Omental fat pad (tissue), 4 donors: ENCODE data around the gene COL9A3. TPM values are rescaled to one million over a fixed set of nuclear protein-coding genes. Genes with fewer than 3 reads are reported as not detected.

Experiments
- ATAC-seq: fragments of 150-250 bp; one replicate; pipeline ENCODE4 v1.9.1; 2016; ENCODE audit warnings: mild to moderate bottlenecking, moderate library complexity; ENCODE audit not compliant: low FRiP score
- DNase-seq: peaks from one replicate; pipeline ENCODE4 v3.0.0-alpha.2; 2019; ENCODE audit warnings: low spot score
- CTCF ChIP-seq, 3 donors: fragments of 450-650 bp; IDR thresholded peaks; one replicate each; pipeline ENCODE4 v1.5.1; 2016 to 2017; ENCODE audit warnings: antibody characterized with exemption in 3 of 3, mild to moderate bottlenecking in 3 of 3, moderate library complexity in 2 of 3
- total RNA-seq, 4 donors: library from RNA; depleted of rRNA; stranded (reverse); fragments of >200 nt; gene quantifications; one replicate each; pipeline ENCODE4 v1.1.0, GENCODE V29; 2016

Gene COL9A3
- total RNA-seq, 4 donors from 2014 or later = 2.3 to 6.3 (median 3.6) TPM

- no peak for ATAC-seq
Measured at GRCh38 chr20:62802026-62802712, 14.7 kb upstream of the COL9A3 start.

GRCh38 chr20:62804021-62804626, 12.7 kb upstream of the COL9A3 start:
- DNase-seq (no peak), ATAC-seq (no peak)
- TF ChIP-seq CTCF (IDR thresholded peaks at IDR 0.05) = no peak

More at GRCh38 chr20:62802026-62802712, 14.7 kb upstream of the COL9A3 start:
- TF ChIP-seq CTCF (IDR thresholded peaks at IDR 0.05) = no peak
- DNase-seq = no peak

- peak; percentile 20 for ATAC-seq
- no peak for DNase-seq
- no peak for TF ChIP-seq CTCF (IDR thresholded peaks at IDR 0.05)
Measured at GRCh38 chr20:62804627-62805154, 12.2 kb upstream of the COL9A3 start, which contains the start of gene OGFR. Gene OGFR, plus strand, starts transcription at chr20:62804835. Its CDS starts 25 bp downstream, at chr20:62804860.

GRCh38 chr20:62805155-62805710, 11.6 kb upstream of the COL9A3 start:
- DNase-seq (no peak), ATAC-seq (peak; percentile 3)
- TF ChIP-seq CTCF (IDR thresholded peaks at IDR 0.05) = no peak

GRCh38 chr20:62805711-62806382, 11.0 kb upstream of the COL9A3 start:
- TF ChIP-seq CTCF (IDR thresholded peaks at IDR 0.05) = no peak
- ATAC-seq = no peak
- DNase-seq = no peak

- no peak for TF ChIP-seq CTCF (IDR thresholded peaks at IDR 0.05)
- ATAC-seq (no peak), DNase-seq (no peak)
Measured at GRCh38 chr20:62806383-62807050, 10.3 kb upstream of the COL9A3 start.
